ENCODE measurements around the gene HPCAL4.

HPCAL4 gene

GRCh38 chr1:39700348-39700747 is 9.1 kb upstream of the HPCAL4 start:
- no peak for DNase-seq (ENCODE audit: low read depth)

- no peak for DNase-seq (ENCODE audit: low read depth)
Measured at GRCh38 chr1:39699419-39699818, 8.2 kb upstream of the HPCAL4 start.

GRCh38 chr1:39698568-39698967 is 7.3 kb upstream of the HPCAL4 start:
- DNase-seq (ENCODE audit: low read depth), result no peak

- DNase-seq (ENCODE audit: low read depth), result no peak
Measured at GRCh38 chr1:39696448-39696847, 5.2 kb upstream of the HPCAL4 start.

- no peak for DNase-seq (ENCODE audit: low read depth)
Measured at GRCh38 chr1:39695016-39695415, 3.8 kb upstream of the HPCAL4 start.

- no peak for DNase-seq (ENCODE audit: low read depth)
Measured at GRCh38 chr1:39694026-39694425, 2.8 kb upstream of the HPCAL4 start.

GRCh38 chr1:39692152-39693074 is 1.2 kb upstream of the HPCAL4 start:
- no peak for DNase-seq (ENCODE audit: low read depth)

- no peak for DNase-seq (ENCODE audit: low read depth)
Measured at GRCh38 chr1:39690794-39691382, 345 bp downstream of the HPCAL4 start.

- DNase-seq (ENCODE audit: low read depth), result no peak
Measured at GRCh38 chr1:39690225-39690624, 1.0 kb downstream of the HPCAL4 start.

GRCh38 chr1:39689635-39690034 is 1.6 kb downstream of the HPCAL4 start:
- DNase-seq (ENCODE audit: low read depth), result no peak

GRCh38 chr1:39689214-39689613 is 2.0 kb downstream of the HPCAL4 start:
- DNase-seq (ENCODE audit: low read depth), result no peak

GRCh38 chr1:39688706-39689105 is 2.5 kb downstream of the HPCAL4 start:
- no peak for DNase-seq (ENCODE audit: low read depth)

- no peak for DNase-seq (ENCODE audit: low read depth)
Measured at GRCh38 chr1:39687243-39687642, 4.0 kb downstream of the HPCAL4 start.

GRCh38 chr1:39685071-39685470 is 6.2 kb downstream of the HPCAL4 start:
- DNase-seq (ENCODE audit: low read depth), result no peak

GRCh38 chr1:39684313-39684664 is 6.9 kb downstream of the HPCAL4 start:
- no peak for DNase-seq (ENCODE audit: low read depth)

GRCh38 chr1:39683591-39684312 is 7.5 kb downstream of the HPCAL4 start:
- no peak for DNase-seq (ENCODE audit: low read depth)

- DNase-seq (ENCODE audit: low read depth), result no peak
Measured at GRCh38 chr1:39681999-39682398, 9.2 kb downstream of the HPCAL4 start.

- DNase-seq (ENCODE audit: low read depth), result no peak
Measured at GRCh38 chr1:39681294-39681693, 9.9 kb downstream of the HPCAL4 start.

- no peak for DNase-seq (ENCODE audit: low read depth)
Measured at GRCh38 chr1:39680751-39681150, 10.5 kb downstream of the HPCAL4 start.

GRCh38 chr1:39679821-39680220 is 11.4 kb downstream of the HPCAL4 start:
- no peak for DNase-seq (ENCODE audit: low read depth)

- no peak for DNase-seq (ENCODE audit: low read depth)
Measured at GRCh38 chr1:39678889-39679288, 12.3 kb downstream of the HPCAL4 start.

- DNase-seq (ENCODE audit: low read depth), result no peak
Measured at GRCh38 chr1:39677645-39678044, 13.6 kb downstream of the HPCAL4 start.

- DNase-seq (ENCODE audit: low read depth), result no peak
Measured at GRCh38 chr1:39676948-39677548, 14.2 kb downstream of the HPCAL4 start.
